ENCODE results near the gene RHOV. TPM values are rescaled to one million over a fixed set of nuclear protein-coding genes. Genes with fewer than 3 reads are reported as not detected.

Gene RHOV
- total RNA-seq, result 0.05 TPM in 1 of 2 replicates, not detected in the other

GRCh38 chr15:40873694-40874561 is at the start of gene RHOV:
Gene RHOV (minus strand): TSS chr15:40874234. CDS start chr15:40874139, 95 bp downstream.

DNA sequence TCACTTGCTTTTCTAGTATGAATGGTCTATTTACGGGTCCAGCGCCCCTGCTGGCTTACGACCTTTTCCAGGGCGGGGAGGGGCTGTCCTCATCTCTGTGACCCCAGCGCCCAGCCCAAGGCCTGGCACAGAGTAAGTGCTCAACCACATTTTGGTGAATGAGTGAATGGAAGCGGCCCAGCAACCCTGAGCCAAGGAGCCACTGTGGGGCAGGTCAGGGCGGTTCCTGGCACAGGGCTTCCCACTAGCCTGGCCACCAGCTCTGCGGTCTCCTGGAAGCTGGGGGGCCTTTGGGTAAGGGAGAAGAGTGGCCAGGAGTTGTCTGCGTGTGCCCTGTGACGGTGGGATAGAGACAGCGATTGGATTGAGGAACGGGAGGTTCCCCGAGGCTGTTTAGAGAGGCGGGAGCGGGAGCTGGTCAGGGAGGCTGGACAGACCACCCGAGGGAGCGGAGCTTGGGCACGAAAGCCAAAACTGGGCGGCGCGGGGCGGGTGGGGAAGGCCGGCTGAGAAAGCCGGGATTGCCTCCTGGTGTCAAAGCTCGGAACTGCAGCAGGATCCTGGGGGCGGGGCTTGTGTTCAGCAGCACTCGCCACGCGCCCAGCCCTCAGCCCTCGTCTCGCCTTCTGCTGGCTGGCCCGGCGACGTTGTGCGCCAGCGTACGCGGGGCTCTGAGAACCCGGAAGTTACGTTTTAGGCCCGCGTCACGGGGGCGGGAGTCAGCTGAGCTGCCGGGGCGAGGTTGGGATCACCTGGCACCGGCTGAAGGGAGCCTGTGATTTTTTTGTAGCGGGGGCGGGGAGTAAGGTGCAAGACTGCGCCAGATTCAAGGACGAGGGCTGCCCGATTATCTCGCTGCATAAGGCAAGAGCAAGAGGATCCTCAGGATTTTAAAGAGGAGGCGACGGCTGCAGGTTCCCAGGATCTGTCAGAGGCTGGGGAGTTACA is 20.0 kb upstream of the RHOV start, which contains the start of gene VPS18:
Gene VPS18 (plus strand): TSS at position 718 of the 948 bp plus-strand sequence. CDS start 319 bp downstream, outside the sequence.

GRCh38 chr15:40843885-40844695 is 29.9 kb downstream of the RHOV start, which contains the start of gene SPINT1:
Gene SPINT1 (plus strand): TSS chr15:40844048. CDS start chr15:40844555, 507 bp downstream.

DNA sequence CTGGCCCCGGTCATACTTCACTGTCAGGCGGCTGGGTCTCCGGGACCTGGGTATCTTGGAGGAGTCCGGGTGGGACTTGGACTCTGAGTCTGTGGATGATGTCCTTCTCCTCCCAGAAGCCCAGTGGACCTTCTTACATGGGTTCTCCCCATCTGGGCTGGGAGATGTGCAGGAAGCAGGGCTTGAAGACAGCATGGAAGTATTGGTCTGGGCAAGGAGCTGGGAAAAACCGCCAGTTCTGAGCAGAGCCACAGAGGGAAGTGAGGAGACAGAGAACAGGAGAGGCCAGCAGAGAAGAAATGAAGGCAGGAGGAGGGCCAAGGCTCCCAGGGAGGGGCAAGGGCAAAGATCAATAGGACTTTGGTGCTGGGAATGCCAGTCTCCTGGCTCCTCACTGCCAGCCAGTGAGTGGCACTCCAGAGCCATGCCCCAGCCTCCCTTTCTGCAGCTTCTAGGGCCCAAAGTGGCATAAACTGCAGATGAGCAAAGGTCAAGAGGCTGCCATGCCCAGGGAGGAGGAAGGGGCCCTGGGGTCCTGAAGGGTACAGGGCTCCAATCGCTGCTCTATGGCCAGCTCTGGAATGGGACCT is 45.5 kb downstream of the RHOV start, which contains the start of gene PPP1R14D:
Gene PPP1R14D (minus strand): TSS at position 262 of the 590 bp plus-strand sequence. CDS start 67 bp downstream, at position 195.

Other genes with a start within 250 kb of the RHOV start
- gene RAD51, start 179.1 kb downstream of the RHOV start, total RNA-seq, result 12.3 and 16.2 TPM in 2 replicates
- gene RMDN3, start 119.0 kb downstream of the RHOV start, total RNA-seq, result 20.9 and 23.1 TPM in 2 replicates
- 4.3 and 6.6 TPM in 2 replicates for gene GCHFR, start 110.2 kb downstream of the RHOV start, total RNA-seq
- 0.13 and 0.15 TPM in 2 replicates for gene C15orf62, start 104.3 kb downstream of the RHOV start, total RNA-seq
- gene ZFYVE19, start 67.1 kb downstream of the RHOV start, total RNA-seq, result 17.2 and 26.3 TPM in 2 replicates
- gene DNAJC17, start 66.8 kb downstream of the RHOV start, total RNA-seq, result 31.3 and 40.2 TPM in 2 replicates
- gene PPP1R14D, start 45.5 kb downstream of the RHOV start, total RNA-seq, result not detected in 2 replicates
- gene SPINT1, start 30.2 kb downstream of the RHOV start, total RNA-seq, result 1.3 and 2.2 TPM in 2 replicates
- gene VPS18, start 20.2 kb upstream of the RHOV start, total RNA-seq, result 48.2 and 52.1 TPM in 2 replicates
- gene DLL4, start 55.1 kb upstream of the RHOV start, total RNA-seq, result 24.1 and 24.6 TPM in 2 replicates
- 5.5 and 8.7 TPM in 2 replicates for gene CHAC1, start 79.2 kb upstream of the RHOV start, total RNA-seq
- gene INO80, start 242.0 kb upstream of the RHOV start, total RNA-seq, result 15.2 and 35.4 TPM in 2 replicates

Data from mammary microvascular endothelial cell (primary cell).